Stimulated activated naive B cell treated with anti-CD40 and anti-IgM and Interleukin-4, amounts not matched to agents 10 μg/mL and 1 μg/mL and 100 μg/mL, for 72 hours (primary cell): ENCODE results near the gene EFCAB8.
A peak's percentile ranks its signal among the peaks of the same experiment; 100 is the strongest.

Experiments used
- ATAC-seq, 2 donors: fragments of 150-1000 bp; cut with Tn5 transposase; replicated peaks; 2 replicates each; pipeline ENCODE4 v1.10.0; 2021; ENCODE audit warnings: moderate library complexity in 1 of 2
- DNase-seq: peaks from one replicate; pipeline ENCODE4 v3.0.0; 2021
- H3K27ac Mint-ChIP-seq: one replicate; pipeline ENCODE4 v1.8.0; 2022; ENCODE audit warnings: mild to moderate bottlenecking, mixed read lengths
- H3K27me3 Mint-ChIP-seq, 2 donors: one replicate each; pipeline ENCODE4 v1.8.0; 2022; ENCODE audit warnings: mixed read lengths in 2 of 2
- H3K36me3 Mint-ChIP-seq, 2 donors: one replicate each; pipeline ENCODE4 v1.8.0; 2022; ENCODE audit warnings: mixed read lengths in 2 of 2, mild to moderate bottlenecking in 1 of 2
- H3K4me1 Mint-ChIP-seq, 2 donors: one replicate each; pipeline ENCODE4 v1.8.0; 2022; ENCODE audit warnings: mixed read lengths in 2 of 2, mild to moderate bottlenecking in 1 of 2
- H3K4me3 Mint-ChIP-seq, 2 donors: one replicate each; pipeline ENCODE4 v1.8.0; 2022; ENCODE audit warnings: mild to moderate bottlenecking in 2 of 2, mixed read lengths in 2 of 2, moderate library complexity in 1 of 2
- H3K9me3 Mint-ChIP-seq, 2 donors: one replicate each; pipeline ENCODE4 v1.8.0; 2022; ENCODE audit warnings: mixed read lengths in 2 of 2, mild to moderate bottlenecking in 1 of 2

EFCAB8 gene

GRCh38 chr20:32977281-32978008, 118.7 kb downstream of the EFCAB8 start:
- H3K4me3 Mint-ChIP-seq = no peak overlapping the region
- H3K27me3 Mint-ChIP-seq = no peaks in the 10 kb centered on the region
- H3K4me1 Mint-ChIP-seq = peaks cover 15 to 18% of the 10 kb centered on the region in 2 donors
- H3K27ac Mint-ChIP-seq = peak overlapping the region; percentile 9
- peaks cover 3 to 5% of the 10 kb centered on the region in 2 donors for H3K36me3 Mint-ChIP-seq
- H3K9me3 Mint-ChIP-seq = peaks cover 0 to 5% of the 10 kb centered on the region in 2 donors
- no peak for ATAC-seq
- DNase-seq = no peak

GRCh38 chr20:32978009-32978335, 119.2 kb downstream of the EFCAB8 start:
- Mint-ChIP-seq H3K4me3 (no peak overlapping the region), H3K4me1 (peaks cover 9 to 18% of the 10 kb centered on the region in 2 donors), H3K9me3 (peaks cover 0 to 5% of the 10 kb centered on the region in 2 donors), H3K36me3 (peaks cover 2 to 5% of the 10 kb centered on the region in 2 donors), H3K27ac (no peak overlapping the region), H3K27me3 (no peaks in the 10 kb centered on the region)
- ATAC-seq = no peak
- no peak for DNase-seq

GRCh38 chr20:32979201-32979998, 120.7 kb downstream of the EFCAB8 start:
- Mint-ChIP-seq H3K4me3 (no peak overlapping the region), H3K4me1 (peaks cover 7 to 13% of the 10 kb centered on the region in 2 donors), H3K9me3 (peaks cover 0 to 5% of the 10 kb centered on the region in 2 donors), H3K27ac (no peak overlapping the region), H3K27me3 (no peaks in the 10 kb centered on the region), H3K36me3 (peaks cover 0 to 5% of the 10 kb centered on the region in 2 donors)
- ATAC-seq (no peak), DNase-seq (no peak)

GRCh38 chr20:32980131-32980941, 121.6 kb downstream of the EFCAB8 start:
- Mint-ChIP-seq H3K27ac (no peak overlapping the region), H3K36me3 (peaks cover 0 to 5% of the 10 kb centered on the region in 2 donors), H3K4me3 (no peak overlapping the region), H3K9me3 (peaks cover 0 to 5% of the 10 kb centered on the region in 2 donors), H3K4me1 (peaks cover 1 to 3% of the 10 kb centered on the region in 2 donors), H3K27me3 (no peaks in the 10 kb centered on the region)
- DNase-seq (no peak), ATAC-seq (no peak)

- Mint-ChIP-seq H3K9me3 (peaks cover 0 to 5% of the 10 kb centered on the region in 2 donors), H3K4me1 (peaks cover 0 to 1% of the 10 kb centered on the region in 2 donors), H3K27ac (no peak overlapping the region), H3K27me3 (no peaks in the 10 kb centered on the region), H3K36me3 (peaks cover 0 to 5% of the 10 kb centered on the region in 2 donors), H3K4me3 (no peak overlapping the region)
- DNase-seq (no peak), ATAC-seq (no peak)
Measured at GRCh38 chr20:32980990-32981389, 122.3 kb downstream of the EFCAB8 start.

GRCh38 chr20:32982617-32983458, 124.1 kb downstream of the EFCAB8 start:
- H3K27me3 Mint-ChIP-seq = no peaks in the 10 kb centered on the region
- no peaks in the 10 kb centered on the region for H3K4me1 Mint-ChIP-seq
- H3K4me3 Mint-ChIP-seq = no peak overlapping the region
- no peak for DNase-seq
- no peak overlapping the region for H3K27ac Mint-ChIP-seq
- no peaks in the 10 kb centered on the region for H3K9me3 Mint-ChIP-seq
- no peak for ATAC-seq
- no peaks in the 10 kb centered on the region for H3K36me3 Mint-ChIP-seq

GRCh38 chr20:32983459-32984112, 124.9 kb downstream of the EFCAB8 start:
- no peaks in the 10 kb centered on the region for H3K9me3 Mint-ChIP-seq
- no peak for DNase-seq
- H3K27me3 Mint-ChIP-seq = no peaks in the 10 kb centered on the region
- H3K27ac Mint-ChIP-seq = no peak overlapping the region
- H3K36me3 Mint-ChIP-seq = no peaks in the 10 kb centered on the region
- no peak overlapping the region for H3K4me3 Mint-ChIP-seq
- no peak for ATAC-seq
- H3K4me1 Mint-ChIP-seq = no peaks in the 10 kb centered on the region

- no peak for DNase-seq
- Mint-ChIP-seq H3K9me3 (no peaks in the 10 kb centered on the region), H3K27ac (no peak overlapping the region), H3K27me3 (no peaks in the 10 kb centered on the region), H3K4me3 (no peak overlapping the region), H3K4me1 (no peaks in the 10 kb centered on the region), H3K36me3 (no peaks in the 10 kb centered on the region)
- ATAC-seq = no peak
Measured at GRCh38 chr20:32984196-32984595, 125.5 kb downstream of the EFCAB8 start.

GRCh38 chr20:32984631-32985354, 126.1 kb downstream of the EFCAB8 start:
- Mint-ChIP-seq H3K9me3 (no peaks in the 10 kb centered on the region), H3K4me1 (no peaks in the 10 kb centered on the region), H3K36me3 (no peaks in the 10 kb centered on the region), H3K4me3 (no peak overlapping the region), H3K27me3 (no peaks in the 10 kb centered on the region), H3K27ac (no peak overlapping the region)
- no peak for ATAC-seq
- DNase-seq = no peak

- no peak overlapping the region for H3K4me3 Mint-ChIP-seq
- no peak for DNase-seq
- H3K36me3 Mint-ChIP-seq = no peaks in the 10 kb centered on the region
- no peaks in the 10 kb centered on the region for H3K9me3 Mint-ChIP-seq
- ATAC-seq = no peak
- H3K27ac Mint-ChIP-seq = no peak overlapping the region
- peaks cover 0 to 4% of the 10 kb centered on the region in 2 donors for H3K4me1 Mint-ChIP-seq
- H3K27me3 Mint-ChIP-seq = no peaks in the 10 kb centered on the region
Measured at GRCh38 chr20:32985596-32985995, 126.9 kb downstream of the EFCAB8 start.

- DNase-seq (no peak), ATAC-seq (no peak)
- Mint-ChIP-seq H3K27me3 (no peaks in the 10 kb centered on the region), H3K27ac (no peak overlapping the region), H3K4me1 (peaks cover 5 to 12% of the 10 kb centered on the region in 2 donors), H3K36me3 (no peaks in the 10 kb centered on the region), H3K4me3 (no peak overlapping the region), H3K9me3 (peaks cover 0 to 3% of the 10 kb centered on the region in 2 donors)
Measured at GRCh38 chr20:32986331-32986966, 127.7 kb downstream of the EFCAB8 start.

GRCh38 chr20:32987044-32987825, 128.5 kb downstream of the EFCAB8 start:
- H3K4me3 Mint-ChIP-seq = no peak overlapping the region
- H3K27me3 Mint-ChIP-seq = no peaks in the 10 kb centered on the region
- H3K27ac Mint-ChIP-seq = no peak overlapping the region
- H3K9me3 Mint-ChIP-seq = peaks cover 0 to 3% of the 10 kb centered on the region in 2 donors
- no peaks in the 10 kb centered on the region for H3K36me3 Mint-ChIP-seq
- DNase-seq (no peak), ATAC-seq (no peak)
- H3K4me1 Mint-ChIP-seq = peaks cover 10 to 20% of the 10 kb centered on the region in 2 donors
